Ishikawa (cell line): ENCODE measurements around the gene KHDC4.

Experiments used
- CEBPB ChIP-seq: IDR thresholded peaks from 2 replicates; pipeline ENCODE4 v1.6.1; 2012
- CREB1 ChIP-seq: IDR thresholded peaks from 2 replicates; pipeline ENCODE4 v1.6.1; 2012; ENCODE audit warnings: low read depth
- EGR1 ChIP-seq: IDR thresholded peaks from 2 replicates; pipeline ENCODE4 v1.6.1; 2012
- EP300 ChIP-seq: IDR thresholded peaks from 2 replicates; pipeline ENCODE4 v1.6.1; 2012; ENCODE audit warnings: borderline replicate concordance
- FOXM1 ChIP-seq: IDR thresholded peaks from 2 replicates; pipeline ENCODE4 v1.6.1; 2012; ENCODE audit warnings: low read depth, borderline replicate concordance
- MAX ChIP-seq: IDR thresholded peaks from 2 replicates; pipeline ENCODE4 v1.6.1; 2012
- NFIC ChIP-seq: IDR thresholded peaks from 2 replicates; pipeline ENCODE4 v1.6.1; 2012
- RAD21 ChIP-seq: IDR thresholded peaks from 2 replicates; pipeline ENCODE4 v1.6.1; 2012; ENCODE audit warnings: low read depth
- REST ChIP-seq: IDR thresholded peaks from 2 replicates; pipeline ENCODE4 v1.6.1; 2012; ENCODE audit warnings: low read depth, mild to moderate bottlenecking
- TAF1 ChIP-seq: IDR thresholded peaks from 2 replicates; pipeline ENCODE4 v1.6.1; 2012; ENCODE audit warnings: low read depth, mild to moderate bottlenecking
- TCF12 ChIP-seq: IDR thresholded peaks from 2 replicates; pipeline ENCODE4 v1.6.1; 2012; ENCODE audit warnings: low read depth
- TEAD4 ChIP-seq: IDR thresholded peaks from 2 replicates; pipeline ENCODE4 v1.6.1; 2012
- USF1 ChIP-seq: IDR thresholded peaks from 2 replicates; pipeline ENCODE4 v1.6.1; 2012
- YY1 ChIP-seq: IDR thresholded peaks from 2 replicates; pipeline ENCODE4 v1.6.1; 2012; ENCODE audit warnings: low read depth
- ZBTB7A ChIP-seq: IDR thresholded peaks from 2 replicates; pipeline ENCODE4 v1.6.1; 2012; ENCODE audit warnings: low read depth

KHDC4 gene

GRCh38 chr1:155976913-155977689 is 42.9 kb upstream of the KHDC4 start:
- TF ChIP-seq FOXM1, result no peak
- TF ChIP-seq EP300, result no peak
- TF ChIP-seq NFIC, result no peak
- TF ChIP-seq EGR1, result no peak
- no peak for TF ChIP-seq TAF1
- no peak for TF ChIP-seq MAX
- no peak for TF ChIP-seq USF1
- TF ChIP-seq CEBPB, result no peak
- no peak for TF ChIP-seq TEAD4
- no peak for TF ChIP-seq RAD21

- TF ChIP-seq ZBTB7A (no peak), NFIC (peak; percentile 59)
Measured at GRCh38 chr1:155976062-155976912, 42.1 kb upstream of the KHDC4 start.

- TF ChIP-seq YY1, result no peak
- no peak for TF ChIP-seq ZBTB7A
- TF ChIP-seq TCF12, result no peak
- no peak for TF ChIP-seq EGR1
- TF ChIP-seq EP300, result no peak
- TF ChIP-seq TEAD4, result no peak
- no peak for TF ChIP-seq REST
- no peak for TF ChIP-seq CEBPB
- TF ChIP-seq FOXM1, result no peak
- TF ChIP-seq TAF1, result no peak
- TF ChIP-seq CREB1, result no peak
Measured at GRCh38 chr1:155975375-155976061, 41.3 kb upstream of the KHDC4 start.

- TF ChIP-seq MAX (no peak), RAD21 (no peak), TEAD4 (no peak), ZBTB7A (no peak), TCF12 (no peak), NFIC (no peak), CREB1 (no peak), USF1 (no peak), EP300 (no peak), CEBPB (no peak), REST (no peak), FOXM1 (no peak)
Measured at GRCh38 chr1:155974208-155975115, 40.2 kb upstream of the KHDC4 start.

- TF ChIP-seq EGR1 (no peak), EP300 (no peak), FOXM1 (no peak), TEAD4 (no peak), MAX (no peak), TAF1 (no peak), CEBPB (no peak), CREB1 (no peak), NFIC (no peak), TCF12 (no peak), USF1 (no peak), ZBTB7A (no peak), REST (no peak), YY1 (no peak), RAD21 (no peak)
Measured at GRCh38 chr1:155973723-155974122, 39.5 kb upstream of the KHDC4 start.
